Stimulated activated CD4-positive, alpha-beta T cell treated with anti-CD3 and anti-CD28 coated beads, Interleukin-1b, Interleukin-23, amount 100 ng/mL, for 4 hours (primary cell): Measurements from ENCODE around the gene CDH13.

Experiments used
- DNase-seq, 2 donors: peaks; one replicate each; pipeline ENCODE4 v3.0.0-alpha.2; 2020; ENCODE audit warnings: low read depth in 2 of 2

The CDH13 gene

GRCh38 chr16:83606486-83607030, 979.8 kb downstream of the CDH13 start:
- DNase-seq, result no peak

- no peak for DNase-seq
Measured at GRCh38 chr16:83609178-83609577, 982.4 kb downstream of the CDH13 start.

GRCh38 chr16:83615141-83615952, 988.6 kb downstream of the CDH13 start:
- DNase-seq, result no peak

GRCh38 chr16:83615953-83616350, 989.2 kb downstream of the CDH13 start:
- no peak for DNase-seq

- no peak for DNase-seq
Measured at GRCh38 chr16:83619381-83620150, 992.8 kb downstream of the CDH13 start.

GRCh38 chr16:83622010-83622409, 995.2 kb downstream of the CDH13 start:
- DNase-seq, result no peak

GRCh38 chr16:83623091-83623730, 996.4 kb downstream of the CDH13 start:
- DNase-seq, result no peak

GRCh38 chr16:83623892-83624291, 997.1 kb downstream of the CDH13 start:
- DNase-seq, result no peak

GRCh38 chr16:83624429-83625120, 997.8 kb downstream of the CDH13 start:
- DNase-seq, result no peak

GRCh38 chr16:83626204-83626603, 999.4 kb downstream of the CDH13 start:
- no peak for DNase-seq

GRCh38 chr16:83626676-83627075, 999.9 kb downstream of the CDH13 start:
- DNase-seq, result no peak

GRCh38 chr16:83627996-83628395, 1001.2 kb downstream of the CDH13 start:
- no peak for DNase-seq

GRCh38 chr16:83629426-83629825, 1002.7 kb downstream of the CDH13 start:
- no peak for DNase-seq

GRCh38 chr16:83629836-83630235, 1003.1 kb downstream of the CDH13 start:
- no peak for DNase-seq

GRCh38 chr16:83630979-83631378, 1004.2 kb downstream of the CDH13 start:
- no peak for DNase-seq

GRCh38 chr16:83633286-83633685, 1006.5 kb downstream of the CDH13 start:
- DNase-seq, result no peak

- DNase-seq, result no peak
Measured at GRCh38 chr16:83648347-83648746, 1021.6 kb downstream of the CDH13 start.

- DNase-seq, result no peak
Measured at GRCh38 chr16:83651871-83652270, 1025.1 kb downstream of the CDH13 start.

GRCh38 chr16:83652943-83653342, 1026.2 kb downstream of the CDH13 start:
- no peak for DNase-seq

GRCh38 chr16:83653785-83654184, 1027.0 kb downstream of the CDH13 start:
- DNase-seq, result no peak

- no peak for DNase-seq
Measured at GRCh38 chr16:83660282-83660681, 1033.5 kb downstream of the CDH13 start.

GRCh38 chr16:83661656-83662055, 1034.9 kb downstream of the CDH13 start:
- no peak for DNase-seq
